MCF 10A (cell line): ENCODE results near the gene ABCG1. TPM values are rescaled to one million over a fixed set of nuclear protein-coding genes. Genes with fewer than 3 reads are reported as not detected.

ENCODE experiments used
- BruUV-seq: library from RNA; stranded (reverse); fragments of 400-500 nt; replicated peaks from 2 replicates; lab custom pipeline; 2021; lab: Mats Ljungman, UMichigan
- CTCF ChIA-PET: fragments of 300-600 bp; sonication (Branson Sonifier 250); formaldehyde crosslinking; extraction: SDS; loops from one replicate; lab custom pipeline; 2021; ENCODE audit warnings: antibody characterized with exemption, inconsistent platforms; lab: Yijun Ruan, JAX
- POLR2A ChIA-PET: fragments of 300-600, 350-650 bp; sonication (Branson Sonifier 250); formaldehyde crosslinking; extraction: SDS; loops from one replicate; lab custom pipeline; 2020; ENCODE audit warnings: antibody characterized with exemption, inconsistent platforms; lab: Yijun Ruan, JAX
- DNase-seq: peaks from one replicate; pipeline ENCODE4 v3.0.0-alpha.2; 2018; ENCODE audit not compliant: unreplicated experiment
- H3K27ac Mint-ChIP-seq: one replicate; pipeline ENCODE4 v1.8.0; 2022; ENCODE audit warnings: mild to moderate bottlenecking, low read depth, mixed read lengths; ENCODE audit not compliant: unreplicated experiment
- H3K27me3 Mint-ChIP-seq: one replicate; pipeline ENCODE4 v1.8.0; 2022; ENCODE audit warnings: mixed read lengths; ENCODE audit not compliant: insufficient read depth, unreplicated experiment
- H3K36me3 Mint-ChIP-seq: one replicate; pipeline ENCODE4 v1.8.0; 2022; ENCODE audit warnings: mild to moderate bottlenecking, moderate library complexity, mixed read lengths; ENCODE audit not compliant: insufficient read depth, unreplicated experiment
- H3K4me1 Mint-ChIP-seq: one replicate; pipeline ENCODE4 v1.8.0; 2022; ENCODE audit warnings: mixed read lengths; ENCODE audit not compliant: insufficient read depth, unreplicated experiment
- H3K4me3 Mint-ChIP-seq: one replicate; pipeline ENCODE4 v1.8.0; 2022; ENCODE audit warnings: mild to moderate bottlenecking, moderate library complexity, mixed read lengths; ENCODE audit not compliant: unreplicated experiment
- H3K9me3 Mint-ChIP-seq: one replicate; pipeline ENCODE4 v1.8.0; 2022; ENCODE audit warnings: mixed read lengths; ENCODE audit not compliant: unreplicated experiment
- CTCF ChIP-seq: fragments of 200-600 bp; IDR thresholded peaks from one replicate; pipeline ENCODE4 v1.8.0; 2022; ENCODE audit warnings: antibody characterized with exemption, mild to moderate bottlenecking; ENCODE audit not compliant: unreplicated experiment
- intact Hi-C: fragments of 100-400 bp; cut with micrococcal nuclease; formaldehyde crosslinking; loops from 2 replicates; pipeline ENCODE4 v1.14.1; 2022
- total RNA-seq: library from RNA; stranded (reverse); gene quantifications from 2 replicates; pipeline ENCODE4 v1.2.3, GENCODE V29; 2022

The ABCG1 gene
- total RNA-seq, 1 experiment from 2014 or later, result 25.5 TPM

- no peaks in the 10 kb centered on the region for H3K36me3 Mint-ChIP-seq
- BruUV-seq, result no TSS peak
- no peak overlapping the region for H3K4me3 Mint-ChIP-seq
- no peaks in the 10 kb centered on the region for H3K9me3 Mint-ChIP-seq
- DNase-seq, result no peak
- no peaks in the 10 kb centered on the region for H3K27me3 Mint-ChIP-seq
- POLR2A ChIA-PET, result interaction anchor here (0.6 to 1.4 kb wide), 3 partner anchors 9 to 113 kb away, joined by 3 to 6 read pairs (median 3); no protein-coding TSS in a partner anchor
- CTCF ChIA-PET, result interaction anchor here (0.6 kb wide), 1 partner anchor 35 kb away, joined by 3 read pairs; no protein-coding TSS in a partner anchor
- TF ChIP-seq CTCF, result no peak
- H3K27ac Mint-ChIP-seq, result no peak overlapping the region
- H3K4me1 Mint-ChIP-seq, result peaks cover 35% of the 10 kb centered on the region
- intact Hi-C loops, result no loop called here
These were observed 29.0 kb upstream of the ABCG1 start for GRCh38 chr21:42189860-42190485.

- DNase-seq, result no peak
- ChIA-PET CTCF (interaction anchor here (1.0 kb wide), 1 partner anchor 26 kb away, joined by 3 read pairs; no protein-coding TSS in a partner anchor), POLR2A (interaction anchor here (0.8 to 3.8 kb wide), 4 partner anchors 8 to 29 kb away, joined by 3 to 14 read pairs (median 4); no protein-coding TSS in a partner anchor)
- Mint-ChIP-seq H3K4me3 (no peak overlapping the region), H3K27me3 (no peaks in the 10 kb centered on the region), H3K36me3 (no peaks in the 10 kb centered on the region), H3K9me3 (no peaks in the 10 kb centered on the region), H3K4me1 (peaks cover 40% of the 10 kb centered on the region), H3K27ac (no peak overlapping the region)
- BruUV-seq, result no TSS peak
- intact Hi-C loops, result no loop called here
- no peak for TF ChIP-seq CTCF
These were observed 28.5 kb upstream of the ABCG1 start for GRCh38 chr21:42190486-42190863.

DNA sequence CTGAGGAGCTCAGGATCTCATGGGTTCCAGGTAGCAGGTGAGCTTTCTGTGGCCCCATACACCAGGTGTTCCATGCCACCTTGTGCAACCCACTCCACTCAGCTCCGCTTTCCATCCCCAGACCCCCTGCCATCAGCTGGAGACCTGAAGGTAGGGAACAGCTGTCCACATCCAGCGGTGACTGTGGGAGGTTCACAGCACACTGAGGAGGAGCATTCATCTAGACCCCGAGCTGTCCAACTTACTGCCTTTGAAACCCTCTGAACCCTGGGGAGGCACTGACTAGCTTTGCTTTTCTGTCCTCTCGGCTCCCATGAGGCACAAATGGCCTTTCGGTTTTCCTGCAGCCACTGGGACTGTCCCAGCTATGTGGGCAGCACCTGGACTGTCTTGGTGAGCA lies 27.9 kb upstream of the ABCG1 start:
- no peaks in the 10 kb centered on the region for H3K27me3 Mint-ChIP-seq
- TF ChIP-seq CTCF, result no peak
- DNase-seq, result no peak
- no peak overlapping the region for H3K4me3 Mint-ChIP-seq
- H3K4me1 Mint-ChIP-seq, result peaks cover 44% of the 10 kb centered on the region
- BruUV-seq, result no TSS peak
- intact Hi-C loops, result no loop called here
- no peaks in the 10 kb centered on the region for H3K36me3 Mint-ChIP-seq
- no peak overlapping the region for H3K27ac Mint-ChIP-seq
- CTCF ChIA-PET, result interaction anchor here (0.6 to 1.0 kb wide), 2 partner anchors 27 to 118 kb away, joined by 3 read pairs; no protein-coding TSS in a partner anchor
- H3K9me3 Mint-ChIP-seq, result no peaks in the 10 kb centered on the region
- POLR2A ChIA-PET, result interaction anchor here (0.8 to 3.8 kb wide), 2 partner anchors 19 to 29 kb away, joined by 3 to 14 read pairs; no protein-coding TSS in a partner anchor
